ENCODE results near the gene RPTOR.

RPTOR gene

GRCh38 chr17:80942423-80943345 lies 398.0 kb downstream of the RPTOR start:
- Histone ChIP-seq H3K79me2 (ENCODE audit: insufficient read depth, low read length) (no peaks in the 10 kb centered on the region), H3K4me2 (ENCODE audit: insufficient read depth, low read length) (no peak overlapping the region), H3K36me3 (ENCODE audit: insufficient read depth, low read length) (peaks cover 56% of the 10 kb centered on the region), H3K4me1 (ENCODE audit: insufficient read depth, low read length) (peaks cover 22% of the 10 kb centered on the region), H3K4me3 (ENCODE audit: low read depth in 1 of 2, low read length in 2 of 2) (no peak overlapping the region), H3K9ac (ENCODE audit: low read depth, low read length) (no peak overlapping the region), H3K27ac (ENCODE audit: low read length) (no peak overlapping the region), H3K9me3 (ENCODE audit: insufficient read depth, low read length, severe bottlenecking) (no peaks in the 10 kb centered on the region), H4K20me1 (ENCODE audit: insufficient read depth, low read length) (peaks cover 2% of the 10 kb centered on the region), H2AFZ (ENCODE audit: low read depth, low read length) (no peak overlapping the region), H3K27me3 (ENCODE audit: insufficient read depth, low read length, poor library complexity) (no peaks in the 10 kb centered on the region)
- ATAC-seq (ENCODE audit: insufficient read depth, low read depth) (no peak), DNase-seq (no peak)
- no peak for TF ChIP-seq CTCF (IDR thresholded peaks at IDR 0.05; ENCODE audit: borderline replicate concordance, extremely low read depth, low read length, poor library complexity, severe bottlenecking)
- no peak for TF ChIP-seq EZH2 (IDR thresholded peaks at IDR 0.05; ENCODE audit: borderline replicate concordance, low read depth, low read length, severe bottlenecking)

- Histone ChIP-seq H3K4me3 (ENCODE audit: low read depth in 1 of 2, low read length in 2 of 2) (no peak overlapping the region), H3K27me3 (ENCODE audit: insufficient read depth, low read length, poor library complexity) (no peaks in the 10 kb centered on the region)
These were observed 398.9 kb downstream of the RPTOR start for GRCh38 chr17:80943346-80944145.

GRCh38 chr17:80944326-80944725 lies 399.7 kb downstream of the RPTOR start:
- Histone ChIP-seq H3K79me2 (ENCODE audit: insufficient read depth, low read length) (no peaks in the 10 kb centered on the region), H3K36me3 (ENCODE audit: insufficient read depth, low read length) (peaks cover 69% of the 10 kb centered on the region), H3K9ac (ENCODE audit: low read depth, low read length) (no peak overlapping the region), H3K4me3 (ENCODE audit: low read depth in 1 of 2, low read length in 2 of 2) (no peak overlapping the region), H4K20me1 (ENCODE audit: insufficient read depth, low read length) (no peaks in the 10 kb centered on the region; the same call in 1 of the 2 replicates), H2AFZ (ENCODE audit: low read depth, low read length) (no peak overlapping the region), H3K27ac (ENCODE audit: low read length) (no peak overlapping the region), H3K4me2 (ENCODE audit: insufficient read depth, low read length) (no peak overlapping the region), H3K4me1 (ENCODE audit: insufficient read depth, low read length) (peaks cover 6% of the 10 kb centered on the region), H3K27me3 (ENCODE audit: insufficient read depth, low read length, poor library complexity) (no peaks in the 10 kb centered on the region), H3K9me3 (ENCODE audit: insufficient read depth, low read length, severe bottlenecking) (no peaks in the 10 kb centered on the region)
- no peak for DNase-seq
- no peak for TF ChIP-seq EZH2 (IDR thresholded peaks at IDR 0.05; ENCODE audit: borderline replicate concordance, low read depth, low read length, severe bottlenecking)
- no peak for TF ChIP-seq CTCF (IDR thresholded peaks at IDR 0.05; ENCODE audit: borderline replicate concordance, extremely low read depth, low read length, poor library complexity, severe bottlenecking)
- ATAC-seq (ENCODE audit: insufficient read depth, low read depth): no peak

More at GRCh38 chr17:80943346-80944145, 398.9 kb downstream of the RPTOR start:
- Histone ChIP-seq H3K27ac (ENCODE audit: low read length) (no peak overlapping the region), H3K36me3 (ENCODE audit: insufficient read depth, low read length) (peaks cover 65% of the 10 kb centered on the region), H3K4me1 (ENCODE audit: insufficient read depth, low read length) (peaks cover 13% of the 10 kb centered on the region), H3K9ac (ENCODE audit: low read depth, low read length) (no peak overlapping the region), H2AFZ (ENCODE audit: low read depth, low read length) (no peak overlapping the region), H3K9me3 (ENCODE audit: insufficient read depth, low read length, severe bottlenecking) (no peaks in the 10 kb centered on the region), H3K79me2 (ENCODE audit: insufficient read depth, low read length) (no peaks in the 10 kb centered on the region), H4K20me1 (ENCODE audit: insufficient read depth, low read length) (no peaks in the 10 kb centered on the region; the same call in 1 of the 2 replicates), H3K4me2 (ENCODE audit: insufficient read depth, low read length) (no peak overlapping the region)
- ATAC-seq (ENCODE audit: insufficient read depth, low read depth): no peak
- DNase-seq: no peak
- no peak for TF ChIP-seq EZH2 (IDR thresholded peaks at IDR 0.05; ENCODE audit: borderline replicate concordance, low read depth, low read length, severe bottlenecking)
- TF ChIP-seq CTCF (IDR thresholded peaks at IDR 0.05; ENCODE audit: borderline replicate concordance, extremely low read depth, low read length, poor library complexity, severe bottlenecking): no peak
